SIG-M5 treated with dmso at 0.1 percent for 504 hours (cell line): ENCODE results near the gene SLC8A3.

Experiments
- DNase-seq: peaks from one replicate; lab custom pipeline; 2025; ENCODE audit not compliant: unreplicated experiment; lab: John Stamatoyannopoulos, UW

Gene SLC8A3

DNA sequence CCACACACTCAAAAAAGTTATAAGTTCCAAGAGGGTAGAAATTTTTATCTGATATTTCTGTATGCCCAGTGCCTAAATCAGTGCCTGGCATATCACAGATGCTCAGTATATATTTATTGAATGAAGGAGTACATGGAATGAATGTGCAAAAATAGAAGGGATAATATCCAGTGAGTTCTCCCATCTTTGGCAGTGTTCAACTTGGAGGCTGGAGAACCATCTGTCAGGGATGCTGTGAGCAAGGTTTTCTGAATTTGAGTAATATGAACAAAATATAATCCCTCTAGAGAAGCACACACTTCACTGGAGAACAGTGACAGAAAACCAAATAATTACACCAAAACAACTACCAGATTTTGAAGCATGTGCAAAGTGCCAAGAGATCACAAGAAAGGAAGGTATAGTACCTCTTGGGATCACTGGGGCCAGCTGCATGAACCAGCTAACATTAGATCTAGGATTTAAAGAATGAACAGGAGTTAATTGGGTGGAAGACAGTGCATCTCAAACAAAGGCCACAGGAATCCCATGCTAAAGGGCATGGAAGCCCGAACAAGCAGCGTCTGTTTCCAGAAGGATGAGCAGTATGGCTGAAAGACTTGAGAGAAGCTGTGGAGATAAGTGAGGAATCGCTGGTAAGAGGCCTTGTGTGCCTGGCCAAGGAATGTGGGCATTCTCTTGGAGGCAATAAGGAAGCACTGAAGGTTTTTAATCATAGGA lies 11.5 kb downstream of the SLC8A3 start:
- no peak for DNase-seq

GRCh38 chr14:70173569-70173968 lies 15.2 kb downstream of the SLC8A3 start:
- DNase-seq, result no peak

DNA sequence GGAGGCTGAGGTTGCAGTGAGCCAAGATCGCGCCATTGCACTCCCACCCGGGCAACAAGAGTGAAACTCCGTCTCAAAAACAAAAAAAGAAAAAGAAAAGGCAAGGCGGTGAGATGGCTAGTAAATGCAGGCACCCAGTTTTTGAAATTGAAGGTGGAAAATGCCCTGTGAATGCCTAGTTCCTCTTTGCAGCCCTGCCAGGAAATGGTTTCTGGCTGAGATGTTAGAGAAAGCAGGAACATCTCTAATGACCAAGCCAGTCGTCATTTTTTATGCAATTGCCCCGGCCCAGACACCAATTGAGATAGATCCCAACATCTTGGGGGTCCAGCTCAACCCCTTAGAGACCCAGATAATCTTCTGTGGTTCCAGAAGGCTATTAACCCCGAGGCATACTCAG lies 17.0 kb downstream of the SLC8A3 start:
- peak; percentile 28 for DNase-seq

DNA sequence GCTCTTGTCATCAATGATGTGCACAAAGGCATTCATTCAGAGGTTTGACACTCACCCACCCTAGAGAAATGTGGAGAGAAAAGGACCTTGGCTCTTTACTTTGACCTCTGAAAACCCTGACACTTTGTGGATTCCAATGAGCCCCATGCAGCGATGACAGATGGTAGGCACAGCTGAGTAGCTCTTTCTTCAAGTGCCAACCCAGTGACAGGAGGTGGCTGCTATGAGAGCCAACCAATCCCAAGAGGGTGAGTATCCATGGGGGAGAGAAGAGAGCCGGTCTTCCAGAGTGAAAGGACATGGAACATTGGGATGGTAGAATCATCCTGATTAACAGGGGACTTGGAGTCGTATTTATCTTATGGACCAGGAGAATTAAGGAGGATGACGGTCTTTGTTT lies 17.8 kb downstream of the SLC8A3 start:
- no peak for DNase-seq

DNA sequence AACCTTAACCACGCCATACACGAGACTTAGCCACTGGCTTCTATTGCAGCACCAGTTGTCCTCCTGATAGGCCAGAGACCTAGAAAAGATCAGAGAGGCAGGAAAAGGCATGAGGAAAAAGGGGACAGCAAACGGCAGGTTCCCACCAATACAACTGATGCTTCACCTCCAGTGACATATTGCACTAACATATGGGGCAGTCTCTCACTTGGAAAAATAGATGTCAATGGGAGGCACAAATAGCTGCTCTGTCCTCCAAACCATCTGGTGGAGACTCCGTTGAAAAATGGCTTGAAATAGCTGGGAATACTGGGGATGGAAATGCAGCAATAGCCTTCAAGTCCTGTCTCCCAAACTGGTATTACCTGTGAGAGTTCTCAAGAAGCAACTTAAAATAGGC lies 20.3 kb downstream of the SLC8A3 start:
- DNase-seq, result no peak

GRCh38 chr14:70166530-70167203 lies 22.1 kb downstream of the SLC8A3 start:
- no peak for DNase-seq

- DNase-seq, result no peak
These were observed 26.4 kb downstream of the SLC8A3 start for GRCh38 chr14:70162358-70162757.

DNA sequence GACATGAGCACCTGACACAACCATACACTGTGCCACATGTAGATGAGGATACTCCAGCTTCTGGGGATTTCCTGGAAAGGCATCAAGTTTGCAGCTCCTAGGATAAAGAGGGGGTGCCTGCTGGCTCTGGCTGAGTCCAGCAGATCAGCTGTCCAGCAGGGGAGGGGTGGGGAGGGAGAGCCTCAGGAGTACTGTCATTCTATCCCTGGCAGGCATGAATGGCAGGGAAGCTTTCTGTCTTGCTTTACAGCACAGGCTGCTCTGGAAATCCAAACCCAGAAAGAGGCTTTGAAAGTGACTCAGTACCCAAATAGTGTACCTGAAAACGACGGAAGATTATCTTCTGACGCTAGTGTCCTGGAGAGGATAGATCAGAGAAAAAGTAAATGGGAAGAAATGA lies 32.2 kb downstream of the SLC8A3 start:
- no peak for DNase-seq

DNA sequence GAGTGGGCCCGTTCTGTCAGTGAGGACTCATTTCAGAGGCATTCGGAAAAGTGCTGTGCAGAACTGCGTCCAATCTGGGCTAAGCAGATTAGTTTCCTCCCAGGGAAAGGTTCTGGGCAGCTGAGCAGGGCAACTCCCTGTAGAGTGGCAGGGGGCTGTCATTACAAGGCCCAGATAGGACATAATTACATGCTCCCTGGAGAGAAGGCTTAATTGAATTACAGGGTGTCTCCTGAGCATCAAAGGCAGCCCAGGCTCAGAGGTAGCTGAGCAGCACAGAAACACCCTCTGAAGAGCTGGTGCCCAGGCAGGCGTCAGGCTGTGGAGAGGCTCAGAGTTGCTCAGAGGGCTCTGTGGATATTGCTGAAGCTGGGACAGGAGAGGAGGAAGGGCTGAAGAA lies 36.0 kb downstream of the SLC8A3 start:
- DNase-seq, result no peak

DNA sequence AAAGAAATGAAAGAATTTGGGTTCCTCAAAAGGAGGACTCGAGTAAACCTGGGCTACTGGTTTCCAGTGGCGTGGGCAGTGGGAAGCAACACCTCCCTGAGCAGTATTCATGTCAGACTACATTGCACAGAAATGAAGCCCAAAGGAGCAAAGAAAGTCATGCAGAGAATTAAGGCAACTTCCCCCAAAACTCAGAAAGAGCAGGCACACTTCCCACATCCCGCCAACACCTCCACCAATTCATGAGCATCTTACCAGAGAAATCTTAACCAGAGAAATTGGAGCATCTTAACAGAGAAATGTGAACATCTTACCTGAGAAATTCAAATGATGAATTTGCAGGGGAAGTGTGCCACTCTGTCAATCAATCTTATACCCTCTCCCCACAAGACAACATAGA lies 36.7 kb downstream of the SLC8A3 start:
- DNase-seq, result no peak

- no peak for DNase-seq
These were observed 39.1 kb downstream of the SLC8A3 start for GRCh38 chr14:70149596-70150165.

- no peak for DNase-seq
These were observed 39.7 kb downstream of the SLC8A3 start for GRCh38 chr14:70148911-70149595.

- no peak for DNase-seq
These were observed 40.4 kb downstream of the SLC8A3 start for GRCh38 chr14:70148351-70148750.

- DNase-seq, result no peak
These were observed 44.7 kb downstream of the SLC8A3 start for GRCh38 chr14:70144046-70144445.

- no peak for DNase-seq
These were observed 45.4 kb downstream of the SLC8A3 start for GRCh38 chr14:70143306-70143705.

DNA sequence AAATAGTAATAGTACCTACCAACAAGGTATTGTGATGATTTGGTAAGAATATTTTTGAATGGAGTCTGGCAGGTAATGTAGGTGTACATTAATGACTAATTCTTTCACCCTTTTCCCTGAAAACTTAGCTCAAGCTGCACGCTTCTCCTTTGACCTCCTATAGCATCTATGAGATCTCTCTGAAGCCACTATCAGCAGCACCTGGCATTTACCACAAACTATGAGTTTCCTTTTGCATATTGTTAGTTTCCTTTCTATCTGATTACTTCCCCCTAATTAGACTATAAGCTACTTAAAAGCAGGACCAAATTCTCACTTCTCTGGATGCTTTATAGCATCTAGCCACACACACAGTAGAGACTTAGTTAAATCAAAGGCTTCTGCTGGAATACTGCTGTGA lies 48.1 kb downstream of the SLC8A3 start:
- DNase-seq, result no peak

- DNase-seq, result no peak
These were observed 49.4 kb downstream of the SLC8A3 start for GRCh38 chr14:70139384-70139783.

- no peak for DNase-seq
These were observed 51.0 kb downstream of the SLC8A3 start for GRCh38 chr14:70137788-70138187.

DNA sequence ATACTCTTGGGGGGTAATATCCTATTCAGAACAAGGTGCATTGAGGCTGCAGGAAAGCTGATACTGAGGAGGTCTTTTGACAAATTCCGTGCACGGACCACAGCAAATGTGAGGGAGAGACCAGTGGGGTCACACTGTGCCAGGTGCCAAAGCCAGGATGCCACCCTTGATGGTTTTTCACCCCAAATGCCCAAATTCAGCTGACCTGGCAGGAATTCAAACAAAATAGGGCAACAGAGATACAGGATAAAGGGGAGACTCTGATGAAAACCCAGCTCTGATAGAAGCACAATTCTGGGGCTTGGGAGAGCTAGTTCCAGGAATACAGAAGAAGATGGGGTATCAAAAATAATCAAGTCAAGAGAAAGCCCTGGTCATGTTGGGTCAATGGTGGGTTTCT lies 55.3 kb downstream of the SLC8A3 start:
- DNase-seq, result no peak

DNA sequence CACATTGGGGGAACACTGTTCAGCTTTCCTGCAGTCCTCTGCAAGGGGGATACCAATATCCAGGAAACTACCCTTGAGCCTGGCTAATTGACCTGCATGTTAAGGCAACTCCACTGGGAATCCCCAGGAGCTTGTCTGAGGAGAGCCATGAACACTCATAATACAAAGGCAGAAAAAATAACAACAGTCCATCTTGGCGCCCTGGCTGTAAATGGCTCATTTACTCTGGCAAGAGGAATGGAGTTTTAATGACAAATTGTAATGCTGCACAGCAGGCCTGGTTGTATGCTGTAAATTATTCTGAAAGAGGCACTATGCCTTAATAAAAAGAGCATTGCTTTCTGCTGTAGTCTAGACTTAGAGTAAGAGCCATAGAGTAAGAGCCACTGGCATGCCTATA lies 58.3 kb downstream of the SLC8A3 start:
- no peak for DNase-seq

GRCh38 chr14:70127186-70127585 lies 61.6 kb downstream of the SLC8A3 start:
- no peak for DNase-seq

DNA sequence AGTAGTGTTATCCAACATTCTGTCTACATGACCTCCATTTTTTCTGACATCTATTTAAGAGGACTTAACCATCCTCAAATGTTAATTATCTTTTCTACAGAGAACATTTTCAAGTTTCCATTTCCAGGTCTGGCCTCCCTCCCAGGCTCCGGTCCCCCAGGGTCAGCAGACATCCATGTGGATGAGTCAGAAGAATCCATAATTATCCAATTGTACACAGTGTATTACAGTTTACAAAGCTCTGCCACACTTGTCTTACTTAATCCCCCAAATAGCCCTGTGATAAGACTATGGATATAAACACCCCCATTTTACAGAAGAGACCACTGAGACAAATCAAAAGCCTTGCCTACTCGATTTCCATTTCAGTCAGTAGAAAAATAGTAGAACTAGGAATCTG lies 65.0 kb downstream of the SLC8A3 start:
- no peak for DNase-seq
